ENCODE measurements around the gene CHERP. TPM values are rescaled to one million over a fixed set of nuclear protein-coding genes. Genes with fewer than 3 reads are reported as not detected.

The CHERP gene
- total and polyA plus RNA-seq, 2 of the 4 experiments (the other 2 are of a cell fraction) = 0.54 to 13.5 TPM

DNA sequence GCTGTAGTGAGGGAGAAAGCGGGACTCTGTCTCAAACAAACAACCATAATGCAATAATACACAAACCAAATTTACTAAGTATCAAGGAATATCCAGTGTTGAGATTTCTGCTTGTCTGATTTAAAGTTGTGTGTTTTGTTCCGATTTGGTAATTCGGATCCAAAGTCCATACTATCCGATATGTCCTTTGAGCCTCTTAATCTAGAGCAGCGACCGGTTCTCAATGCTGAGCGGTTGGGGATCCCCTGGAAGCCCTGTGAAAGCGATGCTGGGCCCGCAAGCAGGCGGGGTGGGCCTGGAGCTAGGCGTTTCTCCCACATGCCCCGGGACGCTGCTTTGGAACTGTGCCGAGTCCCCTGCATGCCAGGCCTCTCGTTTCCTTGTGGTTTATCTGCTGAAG, 25.9 kb downstream of the CHERP start:
- H3K4me1 ChIP-seq (ENCODE audit: control insufficient read depth, insufficient read depth, low read length) = no peaks in the 10 kb centered on the region
- peaks cover 55% of the 10 kb centered on the region for H3K36me3 ChIP-seq (ENCODE audit: control insufficient read depth, insufficient read depth, low read length)
- H2BK20ac ChIP-seq (ENCODE audit: low read depth, low read length) = no peak overlapping the region
- WGBS, 2 experiments (ENCODE audit: extremely low coverage in 2 of 2, insufficient read length in 1 of 2) = 87% methylated on average over 11 of the region's 15 CpGs; no CpG with 5 or more reads in 1 of the 2 experiments
- H3K23ac ChIP-seq (ENCODE audit: low read depth, low read length) = no peak overlapping the region
- no peak overlapping the region for H2AK5ac ChIP-seq (ENCODE audit: low read depth, low read length)
- no peak overlapping the region for H2AFZ ChIP-seq (replicated peaks; ENCODE audit: low read length, poor library complexity)
- intact Hi-C loops (cut with micrococcal nuclease) (no loop called here), dilution Hi-C loops (cut with HindIII; ENCODE audit: low sequenced_read_pairs, unreplicated experiment) (no loop called here), in situ Hi-C loops (cut with MboI; ENCODE audit: low sequenced_read_pairs) (no loop called here)
- TF ChIP-seq RFX5 (IDR thresholded peaks at IDR 0.05; ENCODE audit: low read depth, low read length) (no peak), FOS (IDR thresholded peaks at IDR 0.05; ENCODE audit: low read depth, low read length) (no peak), CEBPB (IDR thresholded peaks at IDR 0.05; ENCODE audit: low read depth, low read length) (no peak), BHLHE40 (IDR thresholded peaks at IDR 0.05; ENCODE audit: low read depth, low read length) (no peak), RAD21 (IDR thresholded peaks at IDR 0.05; ENCODE audit: low read length) (no peak), RCOR1 (IDR thresholded peaks at IDR 0.05; ENCODE audit: insufficient replicate concordance, low read length) (no peak), MAFK (IDR thresholded peaks at IDR 0.05; ENCODE audit: low read depth, low read length) (no peak), CHD1 (IDR thresholded peaks at IDR 0.05; ENCODE audit: low read depth, low read length) (no peak), SMC3 (IDR thresholded peaks at IDR 0.05; ENCODE audit: low read depth, low read length) (no peak), USF2 (IDR thresholded peaks at IDR 0.05; ENCODE audit: low read depth, low read length) (no peak), CTCF (conservative IDR thresholded peaks at IDR 0.05; ENCODE audit: low read depth, low read length) (no peak), ELK1 (IDR thresholded peaks at IDR 0.05; ENCODE audit: borderline replicate concordance, low read depth, low read length) (no peak), MAZ (IDR thresholded peaks at IDR 0.05; ENCODE audit: borderline replicate concordance, low read depth, low read length) (no peak), NFE2L2 (IDR thresholded peaks at IDR 0.05; ENCODE audit: low read depth, low read length) (no peak), MXI1 (IDR thresholded peaks at IDR 0.05; ENCODE audit: borderline replicate concordance, low read depth, low read length) (no peak), POLR2A (IDR thresholded peaks at IDR 0.05; ENCODE audit: low read depth, low read length) (no peak)
- H3K4me2 ChIP-seq (ENCODE audit: low read depth, low read length) = no peak overlapping the region
- BruUV-seq (replicated peaks) = no TSS peak
- H3K14ac ChIP-seq (replicated peaks; ENCODE audit: low read depth, low read length) = no peak overlapping the region
- no peaks in the 10 kb centered on the region for H3K9me1 ChIP-seq (ENCODE audit: insufficient read depth, low read length)
- H4K20me1 ChIP-seq (ENCODE audit: insufficient read depth, low read length) = peaks cover 3% of the 10 kb centered on the region; the same call in 1 of the 2 replicates
- H3K9me3 ChIP-seq (ENCODE audit: control insufficient read depth, insufficient read depth, low read length) = no peaks in the 10 kb centered on the region
- no peak for ATAC-seq (ENCODE audit: low read depth)
- H3K18ac ChIP-seq (ENCODE audit: low read depth, low read length) = no peak overlapping the region
- H3K27ac ChIP-seq (ENCODE audit: insufficient read depth, low read length) = no peak overlapping the region
- H3K4me3 ChIP-seq (ENCODE audit: insufficient read depth, low read depth, low read length) = no peak overlapping the region
- no peak overlapping the region for H3K56ac ChIP-seq (ENCODE audit: extremely low read depth, insufficient read depth, low read length)
- no peak for DNase-seq
- peaks cover 0 to 13% of the 10 kb centered on the region in 2 experiments; a peak in 3 of 4 replicates for H3K79me1 ChIP-seq (ENCODE audit: low read depth in 1 of 2, low read length in 2 of 2)
- H3K4ac ChIP-seq (ENCODE audit: low read depth, low read length) = no peak overlapping the region
- H4K91ac ChIP-seq (ENCODE audit: insufficient read depth, low read depth, low read length) = no peak overlapping the region
- no peak overlapping the region for H3K9ac ChIP-seq (ENCODE audit: low read depth, low read length)
- no peaks in the 10 kb centered on the region for H3K27me3 ChIP-seq (ENCODE audit: control insufficient read depth, insufficient read depth, low read length)
- no peak overlapping the region for H4K8ac ChIP-seq (ENCODE audit: low read depth in 2 of 2, low read length in 2 of 2)
- H4K5ac ChIP-seq (ENCODE audit: low read depth, low read length) = no peak overlapping the region
- no peak overlapping the region for H2AK9ac ChIP-seq (replicated peaks; ENCODE audit: low read depth, low read length, poor library complexity)
- no peak overlapping the region for H2BK15ac ChIP-seq (ENCODE audit: low read depth, low read length)
- CTCF ChIA-PET = no interaction called here
- no peak overlapping the region for H2BK5ac ChIP-seq (ENCODE audit: low read depth, low read length, poor library complexity, severe bottlenecking)
- POLR2A ChIA-PET (ENCODE audit: unreplicated experiment) = no interaction called here
- no peak overlapping the region for H2BK120ac ChIP-seq (ENCODE audit: low read depth, low read length)
